Panc1 (cell line): ENCODE measurements around the gene OR56A5.

Experiments used
- SIN3A ChIP-seq: IDR thresholded peaks from 2 replicates; pipeline ENCODE4 v1.6.1; 2012; ENCODE audit warnings: low read depth, mild to moderate bottlenecking, low read length, moderate library complexity, borderline replicate concordance; ENCODE audit not compliant: insufficient read depth
- TF ChIP-seq, protein P1 (sequence below): fragments of 450-650 bp; IDR thresholded peaks from 2 replicates; pipeline ENCODE4 v1.5.1; 2017; ENCODE audit warnings: mild to moderate bottlenecking

GRCh38 chr11:5931061-5931460, 37.2 kb downstream of the OR56A5 start:
- no peak for TF ChIP-seq SIN3A
- TF ChIP-seq, protein P1, sequence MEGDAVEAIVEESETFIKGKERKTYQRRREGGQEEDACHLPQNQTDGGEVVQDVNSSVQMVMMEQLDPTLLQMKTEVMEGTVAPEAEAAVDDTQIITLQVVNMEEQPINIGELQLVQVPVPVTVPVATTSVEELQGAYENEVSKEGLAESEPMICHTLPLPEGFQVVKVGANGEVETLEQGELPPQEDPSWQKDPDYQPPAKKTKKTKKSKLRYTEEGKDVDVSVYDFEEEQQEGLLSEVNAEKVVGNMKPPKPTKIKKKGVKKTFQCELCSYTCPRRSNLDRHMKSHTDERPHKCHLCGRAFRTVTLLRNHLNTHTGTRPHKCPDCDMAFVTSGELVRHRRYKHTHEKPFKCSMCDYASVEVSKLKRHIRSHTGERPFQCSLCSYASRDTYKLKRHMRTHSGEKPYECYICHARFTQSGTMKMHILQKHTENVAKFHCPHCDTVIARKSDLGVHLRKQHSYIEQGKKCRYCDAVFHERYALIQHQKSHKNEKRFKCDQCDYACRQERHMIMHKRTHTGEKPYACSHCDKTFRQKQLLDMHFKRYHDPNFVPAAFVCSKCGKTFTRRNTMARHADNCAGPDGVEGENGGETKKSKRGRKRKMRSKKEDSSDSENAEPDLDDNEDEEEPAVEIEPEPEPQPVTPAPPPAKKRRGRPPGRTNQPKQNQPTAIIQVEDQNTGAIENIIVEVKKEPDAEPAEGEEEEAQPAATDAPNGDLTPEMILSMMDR: no peak
